ENCODE data around the gene XYLT1. TPM values are rescaled to one million over a fixed set of nuclear protein-coding genes. Genes with fewer than 3 reads are reported as not detected.
"Not testable (repeated sequence)": the region's sequence is repeated elsewhere in the genome, so short reads cannot be mapped to it uniquely, and the experiment has no call there.

Gene XYLT1
- total RNA-seq, 1 experiment from 2014 or later: 25.0 TPM

DNA sequence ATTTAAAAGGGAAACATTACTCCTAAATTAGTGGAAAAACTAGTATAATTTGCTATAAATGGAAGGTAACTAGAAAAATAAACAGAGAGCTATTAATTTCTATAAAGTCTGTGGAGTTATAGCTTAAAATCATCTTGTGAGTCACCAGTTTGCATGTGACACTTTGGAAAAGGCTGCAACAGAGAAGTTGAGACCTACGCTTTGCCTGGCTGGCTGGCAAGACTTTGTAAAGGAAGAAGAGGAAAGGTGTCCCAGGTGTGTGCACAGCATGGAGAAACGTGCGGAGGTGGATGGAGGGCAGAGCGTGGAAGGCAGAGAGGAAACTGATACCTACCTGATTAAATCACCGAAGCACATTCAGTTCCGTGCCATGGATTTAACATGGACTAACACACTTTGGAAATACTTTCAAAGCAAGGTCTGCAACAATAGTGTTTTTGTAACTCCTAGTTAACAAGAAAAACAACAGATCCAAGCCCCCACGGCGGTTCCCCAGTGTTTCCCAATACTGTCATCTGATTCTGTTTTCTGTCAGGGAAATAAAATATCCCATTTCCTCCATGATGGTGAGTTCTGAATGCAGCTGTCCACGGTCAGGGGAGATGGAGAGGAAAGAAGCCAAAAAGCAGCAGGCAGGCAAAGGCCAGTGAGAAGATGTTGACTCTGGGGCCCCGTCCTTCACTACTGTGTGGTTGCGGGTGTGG, 134.8 kb downstream of the XYLT1 start:
- ChIA-PET POLR2A (interaction anchor here (0.6 kb wide), 1 partner anchor 22 kb away, joined by 6 read pairs; no protein-coding TSS in a partner anchor), CTCF (interaction anchor here (0.5 to 1.2 kb wide), 2 partner anchors 30 to 132 kb away, joined by 3 read pairs; no protein-coding TSS in a partner anchor)
- Mint-ChIP-seq H3K4me1 (peaks cover 7% of the 10 kb centered on the region), H3K36me3 (no peaks in the 10 kb centered on the region), H3K27me3 (ENCODE audit: low read depth) (no peaks in the 10 kb centered on the region), H3K4me3 (no peak overlapping the region), H3K9me3 (no peaks in the 10 kb centered on the region), H3K27ac (peak overlapping the region; percentile 85)
- DNase-seq (ENCODE audit: low spot score) (no peak), ATAC-seq (no peak)
- TF ChIP-seq NFE2L1 (CRISPR knock-in tag; IDR thresholded peaks at IDR 0.05) (no peak), TEAD4 (CRISPR knock-in tag; IDR thresholded peaks at IDR 0.05) (no peak), SMAD4 (CRISPR knock-in tag; IDR thresholded peaks at IDR 0.05) (no peak), ZNF232 (CRISPR knock-in tag; IDR thresholded peaks at IDR 0.05) (no peak), SMAD3 (CRISPR knock-in tag; IDR thresholded peaks at IDR 0.05; ENCODE audit: borderline replicate concordance) (no peak)

DNA sequence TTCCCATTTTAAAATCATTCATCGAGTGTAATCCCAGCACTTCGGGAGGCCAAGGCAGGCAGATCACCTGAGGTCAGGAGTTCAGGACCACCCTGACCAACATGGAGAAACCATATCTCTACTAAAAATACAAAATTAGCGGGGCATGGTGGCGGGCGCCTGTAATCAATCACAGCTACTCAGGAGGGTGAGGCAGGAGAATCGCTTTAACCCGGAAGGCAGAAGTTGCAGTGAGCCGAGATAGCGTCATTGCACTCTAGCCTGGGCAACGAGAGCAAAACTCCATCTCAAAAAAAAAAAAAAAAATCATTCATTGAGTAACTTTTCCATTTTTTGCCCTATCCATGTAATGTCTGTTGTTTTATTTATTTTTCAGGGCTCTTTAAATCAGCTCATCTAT, 135.4 kb downstream of the XYLT1 start:
- not testable (repeated sequence) for DNase-seq (ENCODE audit: low spot score); H3K4me3 Mint-ChIP-seq; H3K27ac Mint-ChIP-seq; H3K27me3 Mint-ChIP-seq (ENCODE audit: low read depth); ATAC-seq; H3K36me3 Mint-ChIP-seq; H3K9me3 Mint-ChIP-seq
- peaks cover 11% of the 10 kb centered on the region for H3K4me1 Mint-ChIP-seq
- POLR2A ChIA-PET: interaction anchor here (0.6 kb wide), 1 partner anchor 22 kb away, joined by 6 read pairs; no protein-coding TSS in a partner anchor
- CTCF ChIA-PET: interaction anchor here (1.2 kb wide), 1 partner anchor 132 kb away, joined by 3 read pairs; no protein-coding TSS in a partner anchor

DNA sequence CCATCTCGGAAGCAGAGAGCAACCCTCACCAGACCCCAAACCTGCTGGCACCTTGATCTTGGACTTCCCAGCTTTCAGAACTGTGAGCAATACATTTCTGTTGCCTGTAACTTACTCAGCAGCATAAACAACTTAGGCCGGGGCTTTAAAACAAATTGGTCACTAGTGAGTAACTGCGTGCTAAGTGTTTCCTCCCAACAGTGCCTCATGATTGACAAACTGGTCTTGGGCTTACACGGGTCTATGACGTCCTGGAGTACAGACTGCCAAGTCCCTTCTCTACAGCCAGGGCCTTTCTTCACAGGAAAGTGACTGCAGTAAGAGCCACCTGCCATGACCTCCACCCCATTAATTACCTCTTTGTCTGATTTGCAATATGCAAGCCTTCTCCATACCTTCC, 136.7 kb downstream of the XYLT1 start:
- ChIA-PET CTCF (no interaction called here), POLR2A (no interaction called here)
- Mint-ChIP-seq H3K4me3 (no peak overlapping the region), H3K9me3 (no peaks in the 10 kb centered on the region), H3K4me1 (peaks cover 14% of the 10 kb centered on the region), H3K36me3 (no peaks in the 10 kb centered on the region), H3K27ac (peak overlapping the region; percentile 84; the same call in 1 of the 2 replicates), H3K27me3 (ENCODE audit: low read depth) (no peaks in the 10 kb centered on the region)
- ATAC-seq: no peak
- no peak for DNase-seq (ENCODE audit: low spot score)
- TF ChIP-seq, protein P1, sequence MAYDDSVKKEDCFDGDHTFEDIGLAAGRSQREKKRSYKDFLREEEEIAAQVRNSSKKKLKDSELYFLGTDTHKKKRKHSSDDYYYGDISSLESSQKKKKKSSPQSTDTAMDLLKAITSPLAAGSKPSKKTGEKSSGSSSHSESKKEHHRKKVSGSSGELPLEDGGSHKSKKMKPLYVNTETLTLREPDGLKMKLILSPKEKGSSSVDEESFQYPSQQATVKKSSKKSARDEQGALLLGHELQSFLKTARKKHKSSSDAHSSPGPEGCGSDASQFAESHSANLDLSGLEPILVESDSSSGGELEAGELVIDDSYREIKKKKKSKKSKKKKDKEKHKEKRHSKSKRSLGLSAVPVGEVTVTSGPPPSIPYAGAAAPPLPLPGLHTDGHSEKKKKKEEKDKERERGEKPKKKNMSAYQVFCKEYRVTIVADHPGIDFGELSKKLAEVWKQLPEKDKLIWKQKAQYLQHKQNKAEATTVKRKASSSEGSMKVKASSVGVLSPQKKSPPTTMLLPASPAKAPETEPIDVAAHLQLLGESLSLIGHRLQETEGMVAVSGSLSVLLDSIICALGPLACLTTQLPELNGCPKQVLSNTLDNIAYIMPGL (CRISPR knock-in tag; IDR thresholded peaks at IDR 0.05): no peak
- TF ChIP-seq FOXP1 (CRISPR knock-in tag; IDR thresholded peaks at IDR 0.05; ENCODE audit: borderline replicate concordance) (no peak), CREM (CRISPR knock-in tag; IDR thresholded peaks at IDR 0.05) (no peak), ETV6 (CRISPR knock-in tag; IDR thresholded peaks at IDR 0.05) (no peak)
- TF ChIP-seq, protein P2, sequence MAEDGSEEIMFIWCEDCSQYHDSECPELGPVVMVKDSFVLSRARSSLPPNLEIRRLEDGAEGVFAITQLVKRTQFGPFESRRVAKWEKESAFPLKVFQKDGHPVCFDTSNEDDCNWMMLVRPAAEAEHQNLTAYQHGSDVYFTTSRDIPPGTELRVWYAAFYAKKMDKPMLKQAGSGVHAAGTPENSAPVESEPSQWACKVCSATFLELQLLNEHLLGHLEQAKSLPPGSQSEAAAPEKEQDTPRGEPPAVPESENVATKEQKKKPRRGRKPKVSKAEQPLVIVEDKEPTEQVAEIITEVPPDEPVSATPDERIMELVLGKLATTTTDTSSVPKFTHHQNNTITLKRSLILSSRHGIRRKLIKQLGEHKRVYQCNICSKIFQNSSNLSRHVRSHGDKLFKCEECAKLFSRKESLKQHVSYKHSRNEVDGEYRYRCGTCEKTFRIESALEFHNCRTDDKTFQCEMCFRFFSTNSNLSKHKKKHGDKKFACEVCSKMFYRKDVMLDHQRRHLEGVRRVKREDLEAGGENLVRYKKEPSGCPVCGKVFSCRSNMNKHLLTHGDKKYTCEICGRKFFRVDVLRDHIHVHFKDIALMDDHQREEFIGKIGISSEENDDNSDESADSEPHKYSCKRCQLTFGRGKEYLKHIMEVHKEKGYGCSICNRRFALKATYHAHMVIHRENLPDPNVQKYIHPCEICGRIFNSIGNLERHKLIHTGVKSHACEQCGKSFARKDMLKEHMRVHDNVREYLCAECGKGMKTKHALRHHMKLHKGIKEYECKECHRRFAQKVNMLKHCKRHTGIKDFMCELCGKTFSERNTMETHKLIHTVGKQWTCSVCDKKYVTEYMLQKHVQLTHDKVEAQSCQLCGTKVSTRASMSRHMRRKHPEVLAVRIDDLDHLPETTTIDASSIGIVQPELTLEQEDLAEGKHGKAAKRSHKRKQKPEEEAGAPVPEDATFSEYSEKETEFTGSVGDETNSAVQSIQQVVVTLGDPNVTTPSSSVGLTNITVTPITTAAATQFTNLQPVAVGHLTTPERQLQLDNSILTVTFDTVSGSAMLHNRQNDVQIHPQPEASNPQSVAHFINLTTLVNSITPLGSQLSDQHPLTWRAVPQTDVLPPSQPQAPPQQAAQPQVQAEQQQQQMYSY (CRISPR knock-in tag; IDR thresholded peaks at IDR 0.05): no peak
- TF ChIP-seq, protein P3, sequence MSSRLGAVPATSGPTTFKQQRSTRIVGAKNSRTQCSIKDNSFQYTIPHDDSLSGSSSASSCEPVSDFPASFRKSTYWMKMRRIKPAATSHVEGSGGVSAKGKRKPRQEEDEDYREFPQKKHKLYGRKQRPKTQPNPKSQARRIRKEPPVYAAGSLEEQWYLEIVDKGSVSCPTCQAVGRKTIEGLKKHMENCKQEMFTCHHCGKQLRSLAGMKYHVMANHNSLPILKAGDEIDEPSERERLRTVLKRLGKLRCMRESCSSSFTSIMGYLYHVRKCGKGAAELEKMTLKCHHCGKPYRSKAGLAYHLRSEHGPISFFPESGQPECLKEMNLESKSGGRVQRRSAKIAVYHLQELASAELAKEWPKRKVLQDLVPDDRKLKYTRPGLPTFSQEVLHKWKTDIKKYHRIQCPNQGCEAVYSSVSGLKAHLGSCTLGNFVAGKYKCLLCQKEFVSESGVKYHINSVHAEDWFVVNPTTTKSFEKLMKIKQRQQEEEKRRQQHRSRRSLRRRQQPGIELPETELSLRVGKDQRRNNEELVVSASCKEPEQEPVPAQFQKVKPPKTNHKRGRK (CRISPR knock-in tag; IDR thresholded peaks at IDR 0.05; ENCODE audit: borderline replicate concordance): no peak

DNA sequence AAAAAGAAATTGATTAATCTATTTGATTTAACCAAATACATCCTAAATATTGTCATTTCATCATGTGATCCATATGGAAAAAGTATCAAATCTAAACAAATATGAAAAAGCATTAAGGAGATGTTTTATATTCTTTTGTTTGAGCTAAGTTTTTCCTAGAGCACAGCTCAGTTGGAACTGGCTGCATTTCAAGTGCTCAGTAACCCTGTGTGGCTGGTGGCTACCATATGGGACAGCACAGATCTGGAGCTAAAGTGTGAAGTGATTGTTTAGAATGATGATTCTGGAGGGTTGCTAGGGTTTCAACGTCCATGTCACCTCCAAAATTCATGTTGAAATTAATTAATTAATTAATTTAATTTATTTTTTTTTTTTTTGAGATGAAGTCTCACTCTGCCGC, 137.5 kb downstream of the XYLT1 start:
- peaks cover 14% of the 10 kb centered on the region for H3K4me1 Mint-ChIP-seq
- TF ChIP-seq NR1H2 (CRISPR knock-in tag; IDR thresholded peaks at IDR 0.05): no peak
- TF ChIP-seq, protein P4, sequence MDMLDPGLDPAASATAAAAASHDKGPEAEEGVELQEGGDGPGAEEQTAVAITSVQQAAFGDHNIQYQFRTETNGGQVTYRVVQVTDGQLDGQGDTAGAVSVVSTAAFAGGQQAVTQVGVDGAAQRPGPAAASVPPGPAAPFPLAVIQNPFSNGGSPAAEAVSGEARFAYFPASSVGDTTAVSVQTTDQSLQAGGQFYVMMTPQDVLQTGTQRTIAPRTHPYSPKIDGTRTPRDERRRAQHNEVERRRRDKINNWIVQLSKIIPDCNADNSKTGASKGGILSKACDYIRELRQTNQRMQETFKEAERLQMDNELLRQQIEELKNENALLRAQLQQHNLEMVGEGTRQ (CRISPR knock-in tag; IDR thresholded peaks at IDR 0.05): no peak
- no peaks in the 10 kb centered on the region for H3K36me3 Mint-ChIP-seq
- POLR2A ChIA-PET: interaction anchor here (0.7 kb wide), 1 partner anchor 512 kb away, joined by 3 read pairs; no protein-coding TSS in a partner anchor
- ATAC-seq (no peak), DNase-seq (ENCODE audit: low spot score) (no peak)
- H3K27ac Mint-ChIP-seq: no peak overlapping the region
- no peaks in the 10 kb centered on the region for H3K27me3 Mint-ChIP-seq (ENCODE audit: low read depth)
- H3K4me3 Mint-ChIP-seq: no peak overlapping the region
- CTCF ChIA-PET: no interaction called here
- no peaks in the 10 kb centered on the region for H3K9me3 Mint-ChIP-seq
